ENCODE measurements around the gene MYO10.

MYO10 gene

DNA sequence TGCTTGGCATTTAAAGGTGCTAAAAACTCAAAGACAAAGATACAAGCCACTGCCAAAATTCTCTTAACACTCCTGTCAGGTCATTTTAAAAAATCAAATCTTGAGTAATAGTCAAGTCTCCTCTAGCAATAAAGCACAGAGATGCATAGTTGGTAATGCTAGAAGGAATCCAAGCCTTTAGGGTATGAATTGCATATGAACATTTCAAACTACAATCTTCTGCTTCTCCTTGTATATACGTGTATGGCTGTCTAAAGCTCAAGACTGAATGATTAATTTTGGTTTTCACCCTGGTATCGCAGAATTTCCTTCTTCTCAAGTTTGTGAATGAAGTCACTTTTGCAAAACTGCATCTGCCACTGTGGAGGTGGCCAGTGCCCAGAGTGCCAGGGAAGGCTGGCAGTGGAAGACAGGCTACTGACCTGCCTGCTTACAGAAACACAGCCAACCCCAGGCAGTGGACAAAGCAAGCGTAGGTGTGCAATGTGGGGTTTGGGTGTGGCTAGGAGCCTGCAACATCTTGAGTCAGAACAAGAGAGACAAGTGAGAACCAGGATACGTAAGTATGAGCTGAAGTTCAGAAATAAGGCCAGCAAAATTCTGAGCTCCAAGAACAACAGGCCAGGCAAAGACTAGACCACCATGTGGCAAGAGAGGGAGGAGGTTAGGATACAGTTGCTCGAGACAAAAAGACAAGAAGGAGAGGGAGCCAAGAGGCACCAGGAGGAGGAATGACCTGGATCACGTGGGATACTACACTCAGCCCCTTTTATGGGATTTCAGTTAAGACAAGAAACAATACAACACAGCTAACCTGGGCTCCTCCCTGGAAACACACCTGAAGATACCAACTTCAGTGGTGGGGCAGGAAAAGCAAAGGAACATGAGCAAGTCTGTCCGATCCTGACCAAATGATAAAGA, 22.6 kb downstream of the MYO10 start:
- no peak overlapping the region for H3K4me3 ChIP-seq (replicated peaks; ENCODE audit: low read depth, low read length)
- no peak for DNase-seq (ENCODE audit: extremely low read depth, insufficient read length)
- no peak for TF ChIP-seq CTCF (IDR thresholded peaks at IDR 0.05; ENCODE audit: insufficient read depth, low read length, poor library complexity, severe bottlenecking)
- no peaks in the 10 kb centered on the region for H3K27me3 ChIP-seq (replicated peaks; ENCODE audit: control insufficient read depth, insufficient read depth, low read length)
- no peaks in the 10 kb centered on the region for H3K36me3 ChIP-seq (ENCODE audit: control insufficient read depth, insufficient read depth, low read length)

DNA sequence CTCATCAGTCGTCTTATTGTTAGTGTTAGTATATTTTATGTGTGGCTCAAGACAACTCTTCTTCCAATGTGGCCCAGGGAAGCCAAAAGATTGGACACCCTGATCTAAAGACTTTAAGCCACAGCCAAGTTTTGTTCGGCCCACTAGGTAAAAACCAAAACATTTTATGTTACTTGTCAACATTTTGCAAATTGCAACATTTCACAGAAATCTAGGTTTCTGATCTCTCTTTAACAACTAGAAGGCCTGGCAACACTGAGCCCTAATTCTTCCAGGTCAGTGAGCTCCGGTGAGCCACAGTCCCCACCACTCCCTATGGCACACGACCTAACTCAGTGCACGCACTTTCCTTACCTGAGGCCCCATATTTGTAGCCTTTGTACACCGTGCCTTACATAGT, 24.0 kb downstream of the MYO10 start:
- no peaks in the 10 kb centered on the region for H3K27me3 ChIP-seq (replicated peaks; ENCODE audit: control insufficient read depth, insufficient read depth, low read length)
- no peak overlapping the region for H3K4me3 ChIP-seq (replicated peaks; ENCODE audit: low read depth, low read length)
- H3K36me3 ChIP-seq (ENCODE audit: control insufficient read depth, insufficient read depth, low read length) = no peaks in the 10 kb centered on the region
- no peak for TF ChIP-seq CTCF (IDR thresholded peaks at IDR 0.05; ENCODE audit: insufficient read depth, low read length, poor library complexity, severe bottlenecking)
- no peak for DNase-seq (ENCODE audit: extremely low read depth, insufficient read length)

DNA sequence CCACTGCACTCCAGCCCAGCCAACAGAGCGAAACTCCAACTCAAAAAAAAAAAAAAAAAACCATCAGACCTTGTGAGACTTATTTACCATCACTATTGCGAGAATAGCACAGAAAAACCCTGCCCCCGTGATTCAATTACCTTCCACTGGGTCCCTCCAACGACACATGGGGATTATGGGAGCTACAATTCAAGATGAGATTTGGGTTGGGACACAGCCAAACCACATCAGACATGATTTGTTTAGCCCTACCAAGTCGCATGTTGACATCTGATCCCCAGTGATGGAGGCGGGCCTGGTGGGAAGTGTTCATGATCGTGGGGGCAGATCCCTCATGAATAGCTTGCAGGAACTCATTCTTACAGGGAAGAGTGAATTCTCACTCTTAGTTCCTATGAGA, 26.6 kb downstream of the MYO10 start:
- Histone ChIP-seq H3K4me3 (replicated peaks; ENCODE audit: low read depth, low read length) (no peak overlapping the region), H3K36me3 (ENCODE audit: control insufficient read depth, insufficient read depth, low read length) (no peaks in the 10 kb centered on the region), H3K27me3 (replicated peaks; ENCODE audit: control insufficient read depth, insufficient read depth, low read length) (no peaks in the 10 kb centered on the region)
- no peak for TF ChIP-seq CTCF (IDR thresholded peaks at IDR 0.05; ENCODE audit: insufficient read depth, low read length, poor library complexity, severe bottlenecking)
- DNase-seq (ENCODE audit: extremely low read depth, insufficient read length) = no peak

DNA sequence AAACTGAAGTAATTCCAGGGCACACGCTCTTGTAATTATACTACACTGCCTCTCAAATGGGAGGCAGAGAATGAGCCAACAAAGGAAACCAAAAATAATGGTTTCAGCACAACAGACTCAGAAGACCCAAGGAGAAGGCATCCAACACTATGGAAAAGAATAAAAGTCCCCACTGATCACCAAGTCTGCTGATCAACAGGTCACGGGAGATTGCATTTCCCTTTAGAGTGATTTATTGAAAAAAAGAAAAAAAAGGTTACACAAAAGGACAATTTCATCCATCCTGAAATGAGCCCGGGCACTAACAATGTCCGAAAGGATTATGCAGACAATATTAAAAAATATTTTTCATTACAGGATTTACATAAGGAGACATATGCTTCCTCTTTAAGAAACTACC, 28.8 kb downstream of the MYO10 start:
- Histone ChIP-seq H3K27me3 (replicated peaks; ENCODE audit: control insufficient read depth, insufficient read depth, low read length) (no peaks in the 10 kb centered on the region), H3K4me3 (replicated peaks; ENCODE audit: low read depth, low read length) (no peak overlapping the region), H3K36me3 (ENCODE audit: control insufficient read depth, insufficient read depth, low read length) (no peaks in the 10 kb centered on the region)
- no peak for TF ChIP-seq CTCF (IDR thresholded peaks at IDR 0.05; ENCODE audit: insufficient read depth, low read length, poor library complexity, severe bottlenecking)
- no peak for DNase-seq (ENCODE audit: extremely low read depth, insufficient read length)

DNA sequence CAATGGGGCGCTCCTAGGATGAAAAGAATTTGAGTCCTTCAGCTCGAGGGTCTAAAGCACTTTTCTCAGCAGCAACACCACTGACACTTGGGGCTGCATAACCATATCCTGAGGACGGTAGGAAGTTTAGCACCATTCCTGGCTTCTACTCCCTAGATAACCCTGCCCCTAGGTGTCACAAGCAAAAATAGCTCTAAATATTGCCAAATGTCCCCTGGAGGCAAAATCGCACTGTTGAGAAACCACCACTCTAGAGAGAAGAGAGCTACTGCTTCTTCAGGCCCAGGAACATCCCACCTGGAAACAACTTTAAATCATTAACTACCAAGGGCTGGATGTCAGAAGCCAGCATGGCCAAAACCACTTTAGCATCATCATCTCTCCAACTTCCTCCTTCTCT, 29.8 kb downstream of the MYO10 start:
- H3K36me3 ChIP-seq (ENCODE audit: control insufficient read depth, insufficient read depth, low read length) = no peaks in the 10 kb centered on the region
- H3K4me3 ChIP-seq (replicated peaks; ENCODE audit: low read depth, low read length) = no peak overlapping the region
- DNase-seq (ENCODE audit: extremely low read depth, insufficient read length) = no peak
- no peaks in the 10 kb centered on the region for H3K27me3 ChIP-seq (replicated peaks; ENCODE audit: control insufficient read depth, insufficient read depth, low read length)
- TF ChIP-seq CTCF (IDR thresholded peaks at IDR 0.05; ENCODE audit: insufficient read depth, low read length, poor library complexity, severe bottlenecking) = no peak

Measured in GM06990 (cell line).